GM18526 (cell line): ENCODE results near the gene FBXO48.

Experiments used
- POLR2A ChIP-seq: IDR thresholded peaks from 3 replicates; pipeline ENCODE4 v1.6.1; 2011; ENCODE audit not compliant: insufficient read length; ENCODE audit errors: extremely low read depth

FBXO48 gene

GRCh38 chr2:68454719-68455118 is 12.4 kb downstream of the FBXO48 start:
- no peak for TF ChIP-seq POLR2A

GRCh38 chr2:68453761-68454360 is 13.2 kb downstream of the FBXO48 start:
- TF ChIP-seq POLR2A: no peak

GRCh38 chr2:68452158-68452900 is 14.8 kb downstream of the FBXO48 start:
- no peak for TF ChIP-seq POLR2A

- TF ChIP-seq POLR2A: no peak
These were observed 18.1 kb downstream of the FBXO48 start for GRCh38 chr2:68448671-68449653.

- TF ChIP-seq POLR2A: no peak
These were observed 20.0 kb downstream of the FBXO48 start for GRCh38 chr2:68447118-68447517.

- no peak for TF ChIP-seq POLR2A
These were observed 25.1 kb downstream of the FBXO48 start for GRCh38 chr2:68441994-68442322.

- no peak for TF ChIP-seq POLR2A
These were observed 25.7 kb downstream of the FBXO48 start for GRCh38 chr2:68441179-68441993.

GRCh38 chr2:68438455-68439303 is 28.4 kb downstream of the FBXO48 start:
- TF ChIP-seq POLR2A: peak; percentile 72

GRCh38 chr2:68436270-68436669 is 30.8 kb downstream of the FBXO48 start:
- no peak for TF ChIP-seq POLR2A

GRCh38 chr2:68435615-68436014 is 31.5 kb downstream of the FBXO48 start:
- no peak for TF ChIP-seq POLR2A

- no peak for TF ChIP-seq POLR2A
These were observed 32.1 kb downstream of the FBXO48 start for GRCh38 chr2:68434981-68435380.

GRCh38 chr2:68432696-68433658 is 34.1 kb downstream of the FBXO48 start:
- TF ChIP-seq POLR2A: no peak
